ENCODE measurements around the gene RAD51B.
"Not testable (repeated sequence)": the region's sequence is repeated elsewhere in the genome, so short reads cannot be mapped to it uniquely, and the experiment has no call there.

DNA sequence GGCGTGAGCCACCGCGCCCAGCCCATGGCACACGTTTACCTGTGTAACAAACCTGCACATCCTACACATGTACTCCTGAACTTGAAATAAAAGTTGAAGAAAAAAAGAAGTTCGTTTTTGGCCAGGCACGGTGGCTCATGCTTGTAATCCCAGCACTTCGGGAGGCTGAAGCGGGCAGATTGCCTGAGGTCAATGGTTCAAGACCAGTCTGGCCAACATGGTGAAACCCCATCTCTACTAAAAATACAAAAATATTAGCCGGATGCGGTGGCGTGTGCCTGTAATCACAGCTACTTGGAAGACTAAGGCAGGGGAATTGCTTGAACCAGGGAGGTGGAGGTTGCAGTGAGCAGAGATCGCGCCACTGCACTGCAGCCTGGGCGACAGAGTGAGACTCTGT lies 879.2 kb downstream of the RAD51B start:
- TF ChIP-seq, protein P1, sequence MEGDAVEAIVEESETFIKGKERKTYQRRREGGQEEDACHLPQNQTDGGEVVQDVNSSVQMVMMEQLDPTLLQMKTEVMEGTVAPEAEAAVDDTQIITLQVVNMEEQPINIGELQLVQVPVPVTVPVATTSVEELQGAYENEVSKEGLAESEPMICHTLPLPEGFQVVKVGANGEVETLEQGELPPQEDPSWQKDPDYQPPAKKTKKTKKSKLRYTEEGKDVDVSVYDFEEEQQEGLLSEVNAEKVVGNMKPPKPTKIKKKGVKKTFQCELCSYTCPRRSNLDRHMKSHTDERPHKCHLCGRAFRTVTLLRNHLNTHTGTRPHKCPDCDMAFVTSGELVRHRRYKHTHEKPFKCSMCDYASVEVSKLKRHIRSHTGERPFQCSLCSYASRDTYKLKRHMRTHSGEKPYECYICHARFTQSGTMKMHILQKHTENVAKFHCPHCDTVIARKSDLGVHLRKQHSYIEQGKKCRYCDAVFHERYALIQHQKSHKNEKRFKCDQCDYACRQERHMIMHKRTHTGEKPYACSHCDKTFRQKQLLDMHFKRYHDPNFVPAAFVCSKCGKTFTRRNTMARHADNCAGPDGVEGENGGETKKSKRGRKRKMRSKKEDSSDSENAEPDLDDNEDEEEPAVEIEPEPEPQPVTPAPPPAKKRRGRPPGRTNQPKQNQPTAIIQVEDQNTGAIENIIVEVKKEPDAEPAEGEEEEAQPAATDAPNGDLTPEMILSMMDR (IDR thresholded peaks at IDR 0.05; ENCODE audit: low read length) = not testable (repeated sequence)
- not testable (repeated sequence) for TF ChIP-seq EZH2phosphoT487 (IDR thresholded peaks at IDR 0.05; ENCODE audit: low read length); EZH2 (optimal IDR thresholded peaks at IDR 0.05; ENCODE audit: low read depth, low read length)
